Nephron (organoid): ENCODE results near the gene FYTTD1.

Experiments used
- H3K27ac Mint-ChIP-seq, 3 experiments: 2 replicates each; pipeline ENCODE4 v1.8.0; 2020; ENCODE audit warnings: mixed read lengths in 3 of 3, mild to moderate bottlenecking in 2 of 3, moderate library complexity in 1 of 3
- H3K27me3 Mint-ChIP-seq: 2 replicates; pipeline ENCODE4 v1.8.0; 2021; ENCODE audit warnings: low read depth, mild to moderate bottlenecking, moderate library complexity, mixed read lengths
- H3K36me3 Mint-ChIP-seq: 2 replicates; pipeline ENCODE4 v1.8.0; 2020; ENCODE audit warnings: low read depth, mixed read lengths
- H3K4me1 Mint-ChIP-seq: 2 replicates; pipeline ENCODE4 v1.8.0; 2020; ENCODE audit warnings: mixed read lengths
- H3K4me3 Mint-ChIP-seq, 3 experiments: 2 replicates each; pipeline ENCODE4 v1.8.0; 2020; ENCODE audit warnings: mild to moderate bottlenecking in 3 of 3, mixed read lengths in 3 of 3, moderate library complexity in 2 of 3
- H3K9me3 Mint-ChIP-seq: 2 replicates; pipeline ENCODE4 v1.8.0; 2020; ENCODE audit warnings: mixed read lengths
- CTCF ChIP-seq, 3 experiments: fragments of 200-600 bp; sonication (generic); IDR thresholded peaks; one replicate each; pipeline ENCODE4 v1.5.0; 2021; ENCODE audit warnings: antibody characterized with exemption in 3 of 3; ENCODE audit not compliant: unreplicated experiment in 3 of 3

FYTTD1 gene

DNA sequence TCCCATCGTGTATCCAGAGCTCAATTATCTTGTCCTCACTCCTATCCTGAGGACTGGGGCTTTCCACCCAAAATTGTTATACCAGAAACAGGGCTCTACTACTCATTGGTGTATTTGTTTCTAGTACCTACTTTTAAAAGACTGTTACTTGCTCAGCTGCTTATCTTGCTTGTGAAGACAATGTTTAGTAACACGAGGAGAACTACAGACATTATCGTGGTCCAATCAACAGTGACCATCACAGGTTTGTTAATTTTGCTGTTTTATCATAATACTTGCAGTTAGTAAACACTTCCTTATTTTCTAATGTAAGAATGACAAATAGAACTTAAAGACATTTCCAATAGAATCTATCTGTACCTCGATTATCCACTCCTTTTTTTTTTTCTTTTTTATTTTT, 54.8 kb downstream of the FYTTD1 start:
- Mint-ChIP-seq H3K36me3 (peaks cover 21% of the 10 kb centered on the region), H3K4me1 (peaks cover 32% of the 10 kb centered on the region), H3K9me3 (no peaks in the 10 kb centered on the region), H3K27me3 (no peaks in the 10 kb centered on the region), H3K27ac (no peak overlapping the region), H3K4me3 (no peak overlapping the region)
- no peak for TF ChIP-seq CTCF (IDR thresholded peaks at IDR 0.05; ENCODE audit: unreplicated experiment in 3 of 3)

DNA sequence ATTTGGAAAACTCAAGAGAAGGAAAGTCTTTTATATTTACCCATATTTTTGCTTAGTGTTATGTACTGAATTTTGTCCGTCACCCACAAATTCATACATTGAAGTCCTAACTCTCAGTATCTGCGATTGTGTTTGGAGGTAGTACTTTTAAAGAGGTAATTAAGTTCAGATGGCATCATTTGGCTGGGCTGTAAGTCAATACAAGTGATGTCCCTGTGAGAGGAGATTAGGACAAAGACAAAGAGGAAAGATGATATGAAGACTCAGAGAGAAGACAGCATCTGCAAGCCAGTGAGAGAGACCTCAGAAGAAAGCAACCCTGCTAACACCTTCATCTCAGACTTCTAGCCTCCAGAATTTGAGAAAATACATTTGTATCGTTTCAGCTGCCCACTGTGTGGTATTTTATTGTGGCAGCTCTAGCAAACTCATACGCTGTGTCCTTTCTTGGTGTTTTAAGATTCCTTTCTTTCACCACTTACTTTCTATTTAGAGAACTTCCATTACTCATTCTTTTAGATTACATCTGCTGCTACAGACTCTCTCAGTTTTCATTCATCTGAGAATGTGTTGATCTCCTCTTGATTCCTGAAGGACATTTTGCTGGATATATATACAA, 58.4 kb downstream of the FYTTD1 start:
- Mint-ChIP-seq H3K4me1 (peaks cover 24% of the 10 kb centered on the region), H3K36me3 (peaks cover 9% of the 10 kb centered on the region), H3K4me3 (no peak overlapping the region), H3K9me3 (no peaks in the 10 kb centered on the region), H3K27ac (peak overlapping the region in 1 of 3 experiments; percentile 33), H3K27me3 (no peaks in the 10 kb centered on the region)
- TF ChIP-seq CTCF (IDR thresholded peaks at IDR 0.05; ENCODE audit: unreplicated experiment in 3 of 3) = no peak

DNA sequence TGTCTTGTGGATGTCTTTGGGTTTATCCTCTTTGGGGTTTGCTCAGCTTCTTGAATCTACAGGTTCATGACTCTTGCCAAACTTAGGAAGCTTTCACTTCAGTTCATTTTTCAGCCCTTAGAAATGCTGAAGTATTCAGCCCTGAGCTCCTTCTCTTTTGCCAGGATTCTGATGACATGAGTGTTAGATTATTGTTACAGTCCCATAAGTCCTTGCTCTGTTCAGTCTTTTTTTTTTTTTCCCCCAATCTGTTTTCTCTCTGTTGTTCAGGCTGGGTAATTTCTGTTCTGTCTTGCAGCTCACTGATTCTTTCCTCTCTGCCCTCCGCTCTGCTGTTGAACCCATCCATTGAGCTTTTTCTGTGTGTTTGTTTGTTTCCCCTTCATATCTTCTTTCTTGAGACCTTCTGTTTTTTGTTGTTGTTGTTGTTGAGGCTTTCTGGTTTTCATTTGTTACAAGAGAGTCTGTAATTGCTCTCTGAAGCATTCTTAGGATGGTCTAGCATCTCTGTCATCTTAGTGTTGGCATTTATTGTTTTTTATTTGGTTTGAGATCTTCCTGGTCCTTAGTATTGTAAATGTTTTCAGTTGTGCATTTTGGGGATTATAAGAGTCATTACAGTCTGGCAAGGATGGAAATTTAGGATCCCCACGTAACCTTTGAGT, 59.8 kb downstream of the FYTTD1 start:
- Mint-ChIP-seq H3K4me3 (no peak overlapping the region), H3K27me3 (no peaks in the 10 kb centered on the region), H3K36me3 (peaks cover 17% of the 10 kb centered on the region), H3K4me1 (peaks cover 24% of the 10 kb centered on the region), H3K9me3 (no peaks in the 10 kb centered on the region), H3K27ac (peak overlapping the region in 2 of 3 experiments; percentile 0 to 15)
- no peak for TF ChIP-seq CTCF (IDR thresholded peaks at IDR 0.05; ENCODE audit: unreplicated experiment in 3 of 3)

DNA sequence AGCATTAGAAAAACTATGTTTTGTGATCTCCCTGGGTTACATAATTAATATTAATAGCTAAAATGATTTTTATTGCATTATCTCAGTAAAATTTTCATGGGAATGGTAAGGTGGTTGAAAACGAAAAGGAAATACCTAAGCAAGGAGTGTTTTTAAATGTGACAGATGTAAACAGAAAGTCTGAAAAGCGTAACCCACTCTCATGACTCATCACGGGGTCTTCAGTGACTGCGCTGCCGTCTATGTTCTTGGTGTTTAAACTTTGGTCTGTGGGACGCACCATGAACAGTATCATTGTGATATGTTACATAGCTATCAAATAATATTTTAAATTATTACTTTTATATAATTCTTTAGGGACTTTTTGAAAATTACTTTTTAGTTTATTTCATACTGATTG, 61.2 kb downstream of the FYTTD1 start:
- H3K27ac Mint-ChIP-seq = no peak overlapping the region
- H3K9me3 Mint-ChIP-seq = no peaks in the 10 kb centered on the region
- H3K4me3 Mint-ChIP-seq = no peak overlapping the region
- H3K4me1 Mint-ChIP-seq = peaks cover 30% of the 10 kb centered on the region
- peaks cover 18% of the 10 kb centered on the region for H3K36me3 Mint-ChIP-seq
- H3K27me3 Mint-ChIP-seq = no peaks in the 10 kb centered on the region
- no peak for TF ChIP-seq CTCF (IDR thresholded peaks at IDR 0.05; ENCODE audit: unreplicated experiment in 3 of 3)

- Mint-ChIP-seq H3K27ac (no peak overlapping the region), H3K9me3 (no peaks in the 10 kb centered on the region), H3K4me3 (no peak overlapping the region), H3K36me3 (peaks cover 21% of the 10 kb centered on the region), H3K27me3 (no peaks in the 10 kb centered on the region), H3K4me1 (peaks cover 30% of the 10 kb centered on the region)
- TF ChIP-seq CTCF (IDR thresholded peaks at IDR 0.05; ENCODE audit: unreplicated experiment in 3 of 3) = no peak
These were observed 61.7 kb downstream of the FYTTD1 start for GRCh38 chr3:197811343-197811742.

DNA sequence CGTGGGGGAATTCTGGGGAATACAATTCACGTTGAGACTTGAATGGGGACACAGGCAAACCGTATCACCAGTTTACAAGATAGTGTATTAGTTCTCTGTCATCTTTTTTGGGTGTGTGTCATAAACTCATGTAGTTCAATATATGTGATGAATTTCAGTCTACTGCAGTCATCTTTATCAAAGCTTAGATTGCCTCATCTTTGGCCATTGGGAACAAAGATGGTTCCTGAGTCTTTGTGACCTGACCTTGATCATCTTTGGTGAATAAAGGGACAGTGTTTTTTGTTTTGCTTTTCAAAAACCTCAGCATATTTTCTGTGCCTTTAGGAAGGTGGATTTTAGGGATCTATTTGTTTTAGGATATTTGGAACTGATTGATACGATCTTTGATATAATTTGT, 64.7 kb downstream of the FYTTD1 start:
- Mint-ChIP-seq H3K27me3 (no peaks in the 10 kb centered on the region), H3K4me1 (peaks cover 11% of the 10 kb centered on the region), H3K36me3 (peaks cover 29% of the 10 kb centered on the region), H3K9me3 (no peaks in the 10 kb centered on the region), H3K27ac (no peak overlapping the region), H3K4me3 (no peak overlapping the region)
- TF ChIP-seq CTCF (IDR thresholded peaks at IDR 0.05; ENCODE audit: unreplicated experiment in 3 of 3) = no peak
